Stimulated activated CD8-positive, alpha-beta memory T cell treated with anti-CD3 and anti-CD28 coated beads, Interleukin-4, amount 100 ng/mL, for 1 hour (primary cell): ENCODE data around the gene YIF1A.
"Not testable (repeated sequence)": the region's sequence is repeated elsewhere in the genome, so short reads cannot be mapped to it uniquely, and the experiment has no call there.

Source experiments
- DNase-seq, 2 donors: peaks; one replicate each; pipeline ENCODE4 v3.0.0-alpha.2; 2020; ENCODE audit warnings: low read depth in 2 of 2, low spot score in 1 of 2

YIF1A gene

GRCh38 chr11:66311965-66312548 lies 23.1 kb upstream of the YIF1A start:
- DNase-seq = peak; percentile 98

- DNase-seq = no peak
These were observed 22.6 kb upstream of the YIF1A start for GRCh38 chr11:66311470-66311964.

- DNase-seq = not testable (repeated sequence)
These were observed 22.0 kb upstream of the YIF1A start for GRCh38 chr11:66310803-66311440.

GRCh38 chr11:66310324-66310723 lies 21.4 kb upstream of the YIF1A start:
- DNase-seq = no peak

- DNase-seq = no peak
These were observed 20.5 kb upstream of the YIF1A start for GRCh38 chr11:66309475-66309874.

GRCh38 chr11:66302656-66303055 lies 13.7 kb upstream of the YIF1A start:
- no peak for DNase-seq

GRCh38 chr11:66299186-66299585 lies 10.2 kb upstream of the YIF1A start:
- DNase-seq = no peak

GRCh38 chr11:66297610-66298009 lies 8.7 kb upstream of the YIF1A start:
- no peak for DNase-seq

GRCh38 chr11:66294626-66295620 lies 6.0 kb upstream of the YIF1A start:
- no peak for DNase-seq

- no peak for DNase-seq
These were observed 5.1 kb upstream of the YIF1A start for GRCh38 chr11:66293777-66294625.

- DNase-seq = no peak
These were observed 4.4 kb upstream of the YIF1A start for GRCh38 chr11:66293352-66293751.

GRCh38 chr11:66292543-66293332 lies 3.8 kb upstream of the YIF1A start:
- DNase-seq = no peak

GRCh38 chr11:66291706-66292542 lies 3.0 kb upstream of the YIF1A start, which contains the start of gene TMEM151A:
TSS of gene TMEM151A (plus strand) at chr11:66291894. CDS start at chr11:66292014, 120 bp downstream.
- no peak for DNase-seq

GRCh38 chr11:66291303-66291705 lies 2.4 kb upstream of the YIF1A start:
- no peak for DNase-seq

- DNase-seq = no peak
These were observed 1.3 kb upstream of the YIF1A start for GRCh38 chr11:66290330-66290621.

- DNase-seq = peak in 1 of 2 donors; percentile 28
These were observed 796 bp upstream of the YIF1A start for GRCh38 chr11:66289548-66290329.

GRCh38 chr11:66287889-66288670 lies 863 bp downstream of the YIF1A start:
- no peak for DNase-seq
